Right hindlimb (tissue), 1 donor: ENCODE data around the gene SURF2.
"Not testable (repeated sequence)": the region's sequence is repeated elsewhere in the genome, so short reads cannot be mapped to it uniquely, and the experiment has no call there.

Source experiments
- DNase-seq: peaks from one replicate; pipeline ENCODE4 v3.0.0-alpha.2; 2018

Gene SURF2

DNA sequence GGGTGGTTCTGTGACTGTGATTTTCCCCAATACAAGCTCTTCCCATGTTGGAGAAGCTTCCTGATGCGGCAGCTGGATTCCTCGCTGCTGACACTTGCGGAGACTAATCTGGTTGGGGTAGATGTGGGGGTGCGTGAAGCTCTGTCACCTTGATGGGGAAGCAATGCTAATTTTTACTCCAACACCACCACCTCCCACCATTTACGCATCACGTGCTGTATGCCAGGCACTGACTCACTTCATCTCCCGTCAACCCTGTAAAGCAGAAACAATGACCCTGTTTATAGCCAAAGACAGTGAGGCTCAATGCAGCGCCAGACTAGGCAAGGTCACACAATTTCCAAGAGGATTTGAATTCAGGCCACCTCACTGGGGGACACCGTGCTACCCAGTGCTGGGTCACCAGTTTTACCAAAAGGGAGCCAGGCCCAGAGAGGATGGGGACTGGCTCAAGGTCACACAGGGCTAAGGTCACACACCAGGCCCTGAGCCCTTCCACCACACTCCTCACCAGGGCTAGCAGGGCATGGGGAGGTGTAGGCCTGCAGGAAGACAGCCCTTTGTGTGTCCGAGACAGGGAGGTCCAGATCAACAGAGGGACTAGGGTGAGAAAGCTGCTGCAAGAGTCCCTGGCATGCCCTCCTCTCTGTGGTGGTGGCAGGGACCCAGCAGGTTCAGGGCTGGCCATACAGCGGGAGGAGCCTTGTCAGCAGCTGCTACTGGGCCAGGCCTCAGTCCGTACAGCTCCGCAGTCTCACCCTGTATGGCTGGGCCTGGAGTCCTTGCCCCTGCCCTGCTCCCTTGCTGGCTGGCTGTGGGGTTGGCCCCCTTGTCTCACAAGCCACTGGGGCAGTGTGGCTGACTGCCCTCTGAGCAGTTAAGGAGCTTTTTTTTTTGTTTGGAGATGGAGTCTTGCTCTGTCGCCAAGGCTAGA is 23.1 kb downstream of the SURF2 start:
- DNase-seq, result no peak

- DNase-seq, result no peak
Measured at GRCh38 chr9:133380734-133381133, 24.4 kb downstream of the SURF2 start.

DNA sequence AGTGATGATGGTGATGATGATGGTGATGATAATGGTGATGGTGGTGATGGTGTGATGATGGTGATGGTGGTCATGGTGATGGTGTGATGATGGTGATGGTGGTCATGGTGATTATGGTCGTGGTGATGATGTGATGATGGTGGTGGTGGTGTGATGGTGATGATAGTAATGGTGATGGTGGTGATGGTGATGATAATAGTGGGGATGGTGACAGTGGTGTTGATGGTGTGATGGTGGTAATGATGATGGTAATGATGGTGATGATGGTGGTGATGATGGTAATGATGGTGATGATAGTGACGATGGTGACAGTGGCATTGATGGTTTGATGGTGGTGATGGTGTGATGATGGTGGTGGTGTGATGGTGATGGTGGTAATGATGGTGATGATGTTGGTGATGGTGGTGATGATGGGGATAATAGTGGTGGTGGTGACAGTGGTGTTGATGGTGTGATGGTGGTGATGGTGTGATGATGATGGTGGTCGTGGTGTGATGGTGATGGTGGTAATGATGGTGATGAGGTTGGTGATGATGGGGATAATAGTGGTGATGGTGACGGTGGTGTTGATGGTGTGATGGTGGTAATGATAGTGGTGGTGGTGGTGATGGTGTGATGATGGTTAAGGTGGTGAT is 26.3 kb downstream of the SURF2 start:
- DNase-seq, result no peak

DNA sequence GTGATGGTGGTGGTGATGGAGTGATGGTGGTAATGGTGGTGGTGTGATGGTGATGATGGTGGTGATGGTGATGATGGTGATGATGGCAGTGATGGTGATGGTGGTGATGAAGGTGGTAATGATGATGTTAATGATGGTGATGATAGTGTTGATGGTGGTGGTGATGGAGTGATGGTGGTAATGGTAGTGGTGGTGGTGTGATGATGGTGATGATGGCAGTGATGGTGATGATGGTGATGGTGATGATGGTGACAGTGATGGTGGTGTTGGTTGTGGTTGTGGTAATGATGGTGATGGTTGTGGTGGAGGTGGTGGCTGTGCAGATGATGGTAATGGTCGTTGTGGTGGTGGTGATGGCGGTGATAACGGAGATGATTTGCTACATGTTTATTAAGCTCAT is 27.1 kb downstream of the SURF2 start:
- DNase-seq, result no peak

GRCh38 chr9:133384736-133385321 is 28.5 kb downstream of the SURF2 start:
- DNase-seq, result no peak

- no peak for DNase-seq
Measured at GRCh38 chr9:133385452-133385851, 29.1 kb downstream of the SURF2 start.

- DNase-seq, result no peak
Measured at GRCh38 chr9:133386338-133386737, 30.0 kb downstream of the SURF2 start.

- DNase-seq, result no peak
Measured at GRCh38 chr9:133387680-133388079, 31.3 kb downstream of the SURF2 start.

GRCh38 chr9:133389025-133389557 is 32.7 kb downstream of the SURF2 start:
- DNase-seq, result no peak

DNA sequence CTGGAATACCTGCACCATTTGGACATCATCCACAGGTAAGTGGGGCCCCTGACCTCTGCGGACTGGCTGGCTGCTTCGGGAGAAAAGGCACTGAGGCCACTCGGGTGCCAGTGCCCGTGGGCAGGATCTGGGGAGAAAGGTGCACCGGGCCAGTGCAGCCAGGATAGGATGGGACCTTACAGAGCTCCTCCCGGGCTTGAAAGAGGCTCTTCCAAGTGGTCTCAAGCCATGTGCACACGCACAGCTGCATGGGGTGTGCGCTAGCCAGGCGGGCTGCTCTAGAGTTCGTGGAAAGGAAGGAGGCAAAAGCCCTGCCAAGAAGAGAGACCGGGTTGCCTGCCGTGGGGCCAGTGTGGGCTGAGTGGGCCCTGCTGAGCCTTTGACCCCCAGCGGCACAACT is 33.2 kb downstream of the SURF2 start:
- DNase-seq, result no peak

DNA sequence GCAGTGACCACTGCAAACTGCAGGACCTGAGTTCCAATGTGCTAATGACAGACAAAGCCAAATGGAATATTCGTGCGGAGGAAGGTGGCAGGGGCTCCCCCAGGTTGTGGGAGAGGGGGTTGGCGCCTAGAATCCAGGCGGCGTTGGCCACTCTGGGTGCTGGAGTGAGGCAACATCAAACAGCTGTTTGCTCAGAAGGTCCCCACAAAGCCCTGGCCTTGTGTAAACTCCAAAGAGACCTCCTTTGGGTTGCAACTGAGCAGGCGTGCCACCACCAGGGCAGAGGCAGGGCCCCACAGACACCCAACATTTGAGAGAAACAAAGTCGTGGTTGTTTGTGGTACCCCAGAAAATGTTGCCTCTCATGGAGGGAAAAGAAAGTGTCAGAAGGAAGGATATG is 34.4 kb downstream of the SURF2 start:
- no peak for DNase-seq

DNA sequence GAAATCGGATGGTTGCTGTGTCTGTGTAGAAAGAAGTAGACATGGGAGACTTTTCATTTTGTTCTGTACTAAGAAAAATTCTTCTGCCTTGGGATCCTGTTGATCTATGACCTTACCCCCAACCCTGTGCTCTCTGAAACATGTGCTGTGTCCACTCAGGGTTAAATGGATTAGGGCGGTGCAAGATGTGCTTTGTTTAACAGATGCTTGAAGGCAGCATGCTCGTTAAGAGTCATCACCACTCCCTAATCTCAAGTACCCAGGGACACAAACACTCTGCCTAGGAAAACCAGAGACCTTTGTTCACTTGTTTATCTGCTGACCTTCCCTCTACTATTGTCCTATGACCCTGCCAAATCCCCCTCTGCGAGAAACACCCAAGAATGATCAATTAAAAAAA is 35.1 kb downstream of the SURF2 start:
- DNase-seq, result not testable (repeated sequence)

DNA sequence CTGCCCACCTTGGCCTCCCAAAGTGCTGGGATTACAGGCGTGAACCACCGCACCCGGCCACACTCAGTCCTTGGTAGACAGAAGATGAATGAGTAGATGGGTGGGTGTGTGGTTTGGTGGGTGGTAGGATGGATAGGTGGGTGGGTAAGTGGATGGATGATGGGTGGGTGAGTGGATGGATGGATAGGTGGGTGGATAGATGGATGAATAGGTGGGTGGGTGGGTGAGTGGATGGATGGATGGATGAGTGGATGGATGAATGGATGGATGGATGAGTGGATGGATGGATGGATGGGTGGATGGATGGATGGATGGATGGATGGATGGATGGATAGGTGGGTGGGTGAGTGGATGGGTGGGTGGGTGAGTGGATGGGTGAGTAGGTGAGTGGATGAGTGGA is 36.0 kb downstream of the SURF2 start:
- not testable (repeated sequence) for DNase-seq

DNA sequence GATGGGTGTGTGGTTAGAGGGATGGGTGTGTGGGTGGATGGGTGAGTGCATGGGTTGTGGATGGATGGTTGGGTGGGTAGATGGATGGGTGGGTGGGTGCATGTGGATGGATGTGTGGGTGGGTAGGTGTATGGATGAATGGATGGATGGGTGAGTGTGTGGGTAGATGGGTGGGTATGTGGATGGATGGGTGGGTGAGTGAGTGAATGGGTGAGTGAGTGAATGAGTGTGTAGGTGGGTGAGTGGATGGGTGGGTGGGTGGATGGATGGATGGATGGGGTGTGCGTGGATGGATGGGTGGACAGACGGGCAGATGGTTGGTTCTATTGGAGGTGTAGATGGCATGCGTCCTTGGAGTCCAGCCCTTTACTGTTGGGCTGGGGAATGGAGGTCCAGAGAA is 37.0 kb downstream of the SURF2 start:
- no peak for DNase-seq

DNA sequence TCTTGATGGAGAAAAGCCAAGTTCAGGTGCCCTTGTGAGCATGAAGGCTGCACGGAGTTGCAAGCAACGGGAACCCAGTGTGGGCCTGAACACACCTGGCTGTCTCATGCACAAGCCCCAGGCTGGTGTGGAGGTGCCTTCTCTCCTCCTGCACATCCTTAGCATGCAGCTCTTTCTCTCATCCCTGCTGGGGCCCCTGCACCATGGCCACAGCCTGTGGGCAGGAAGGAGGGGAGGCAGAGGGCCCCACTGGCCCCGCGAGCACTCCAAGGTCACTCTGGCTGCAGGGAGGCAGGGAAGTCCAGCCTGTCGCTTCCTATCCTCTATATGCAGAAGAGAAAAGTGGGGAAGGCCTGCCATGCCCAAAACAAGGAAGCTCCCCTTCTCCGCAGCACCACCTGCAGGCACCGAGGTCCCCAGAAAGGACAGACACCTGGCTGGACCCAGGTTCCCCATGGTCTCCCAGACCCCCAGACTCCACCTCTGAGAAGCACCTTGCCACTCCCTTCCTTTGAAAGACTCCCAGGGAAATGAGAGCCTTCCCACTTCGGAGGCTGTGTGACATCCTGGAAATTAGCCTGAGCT is 38.4 kb downstream of the SURF2 start:
- DNase-seq, result no peak

DNA sequence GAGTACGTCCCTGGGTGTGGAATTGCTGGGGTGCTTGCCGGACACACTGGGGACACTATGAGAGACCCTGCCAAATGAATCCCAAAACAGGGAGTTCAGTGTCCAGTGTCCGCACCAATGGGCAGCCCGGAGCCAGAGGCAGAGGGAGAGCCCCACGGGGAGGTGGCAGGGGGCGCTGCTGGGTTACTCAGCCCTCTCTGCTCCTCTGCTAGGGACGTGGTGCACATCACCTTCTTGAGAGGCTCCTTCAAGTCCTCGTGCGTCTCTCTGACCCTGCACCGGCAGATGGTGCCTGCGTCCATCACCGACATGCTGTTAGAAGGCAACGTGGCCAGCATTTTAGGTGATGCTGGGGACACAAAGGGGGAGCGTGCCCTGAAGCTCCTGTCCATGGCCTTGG is 40.6 kb downstream of the SURF2 start:
- DNase-seq, result no peak

DNA sequence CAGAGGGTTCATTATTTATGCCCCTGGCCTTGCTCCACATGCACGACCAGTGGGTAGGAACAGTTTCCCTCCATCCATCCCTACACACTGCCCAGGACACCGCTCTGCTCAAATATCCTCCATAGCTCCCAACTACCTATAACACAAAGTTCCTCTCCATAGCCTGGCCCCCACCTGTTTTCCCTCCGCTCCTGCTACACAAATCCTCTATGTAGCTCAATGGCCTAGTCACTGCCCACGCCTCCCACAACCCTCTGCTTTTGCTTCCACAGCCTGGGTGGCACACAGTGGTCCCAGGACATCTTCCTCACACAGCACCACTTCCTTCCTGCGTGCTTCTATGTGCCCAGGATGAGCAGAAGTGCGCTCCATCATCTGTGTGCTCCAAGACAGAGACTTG is 41.0 kb downstream of the SURF2 start:
- no peak for DNase-seq

- DNase-seq, result no peak
Measured at GRCh38 chr9:133397895-133398294, 41.5 kb downstream of the SURF2 start.

- no peak for DNase-seq
Measured at GRCh38 chr9:133400292-133400691, 43.9 kb downstream of the SURF2 start.

GRCh38 chr9:133401588-133401987 is 45.2 kb downstream of the SURF2 start:
- DNase-seq, result no peak

DNA sequence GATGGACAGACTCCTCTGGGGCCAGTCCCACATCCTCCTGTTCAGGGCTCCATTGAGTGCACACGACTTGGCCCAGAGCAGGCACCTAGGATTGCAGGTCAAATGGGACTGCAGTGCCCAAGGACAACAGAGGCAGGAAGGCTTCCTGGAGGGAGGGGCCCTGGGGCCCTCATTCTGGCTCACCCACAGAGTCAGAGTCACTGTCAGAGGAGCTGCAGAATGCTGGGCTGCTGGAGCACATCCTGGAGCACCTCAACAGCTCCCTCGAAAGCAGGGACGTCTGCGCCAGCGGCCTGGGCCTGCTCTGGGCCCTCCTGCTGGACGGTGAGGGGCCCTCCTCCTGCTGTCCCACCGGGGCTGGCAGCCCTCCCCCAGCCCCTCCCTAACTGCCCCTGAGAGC is 46.3 kb downstream of the SURF2 start:
- no peak for DNase-seq

- no peak for DNase-seq
Measured at GRCh38 chr9:133403766-133404453, 47.6 kb downstream of the SURF2 start.
